Activated CD8-positive, alpha-beta T cell treated with anti-CD3 and anti-CD28 coated beads, Interleukin-2, amount 10 ng/mL, durations not matched to agents 7 days and 5 days (primary cell): ENCODE measurements around the gene TLE7. TPM values are rescaled to one million over a fixed set of nuclear protein-coding genes. Genes with fewer than 3 reads are reported as not detected.

Source experiments
- ATAC-seq: fragments of 150-1000 bp; cut with Tn5 transposase; one replicate; pipeline ENCODE4 v1.10.0; 2021; ENCODE audit warnings: moderate library complexity
- CTCF ChIA-PET: fragments of 350-600 bp; sonication (Branson Sonifier 250); formaldehyde crosslinking; loops from one replicate; lab custom pipeline; 2021; ENCODE audit warnings: antibody characterized with exemption; lab: Charles Lee
- POLR2A ChIA-PET: fragments of 350-600 bp; sonication (Branson Sonifier 250); formaldehyde crosslinking; loops from one replicate; lab custom pipeline; 2021; ENCODE audit warnings: antibody characterized with exemption; lab: Charles Lee
- DNase-seq: peaks from one replicate; pipeline ENCODE4 v3.0.0-alpha.2; 2020
- H3K27ac Mint-ChIP-seq: one replicate; pipeline ENCODE4 v1.8.0; 2021; ENCODE audit warnings: mild to moderate bottlenecking, mixed read lengths
- H3K27me3 Mint-ChIP-seq: one replicate; pipeline ENCODE4 v1.8.0; 2021; ENCODE audit warnings: low read depth, mixed read lengths
- H3K36me3 Mint-ChIP-seq: one replicate; pipeline ENCODE4 v1.8.0; 2021; ENCODE audit warnings: low read depth, mixed read lengths
- H3K4me1 Mint-ChIP-seq: one replicate; pipeline ENCODE4 v1.8.0; 2021; ENCODE audit warnings: low read depth, mixed read lengths
- H3K4me3 Mint-ChIP-seq: one replicate; pipeline ENCODE4 v1.8.0; 2021; ENCODE audit warnings: mild to moderate bottlenecking, mixed read lengths
- H3K9me3 Mint-ChIP-seq: one replicate; pipeline ENCODE4 v1.8.0; 2022; ENCODE audit warnings: mixed read lengths; ENCODE audit not compliant: insufficient read depth
- total RNA-seq, 2 experiments: library from RNA; stranded (reverse); gene quantifications; one replicate each; pipeline ENCODE4 v1.2.3, GENCODE V29; 2021

TLE7 gene
- total RNA-seq, 2 experiments from 2014 or later, result not detected

- no peak overlapping the region for H3K27ac Mint-ChIP-seq
- H3K36me3 Mint-ChIP-seq, result no peaks in the 10 kb centered on the region
- no peaks in the 10 kb centered on the region for H3K9me3 Mint-ChIP-seq
- ATAC-seq (no peak), DNase-seq (no peak)
- CTCF ChIA-PET, result no interaction called here
- no peak overlapping the region for H3K4me3 Mint-ChIP-seq
- H3K27me3 Mint-ChIP-seq, result peaks cover 4% of the 10 kb centered on the region
- peaks cover 9% of the 10 kb centered on the region for H3K4me1 Mint-ChIP-seq
- POLR2A ChIA-PET, result no interaction called here
Measured at GRCh38 chr16:71387045-71387871, 54.6 kb downstream of the TLE7 start.

DNA sequence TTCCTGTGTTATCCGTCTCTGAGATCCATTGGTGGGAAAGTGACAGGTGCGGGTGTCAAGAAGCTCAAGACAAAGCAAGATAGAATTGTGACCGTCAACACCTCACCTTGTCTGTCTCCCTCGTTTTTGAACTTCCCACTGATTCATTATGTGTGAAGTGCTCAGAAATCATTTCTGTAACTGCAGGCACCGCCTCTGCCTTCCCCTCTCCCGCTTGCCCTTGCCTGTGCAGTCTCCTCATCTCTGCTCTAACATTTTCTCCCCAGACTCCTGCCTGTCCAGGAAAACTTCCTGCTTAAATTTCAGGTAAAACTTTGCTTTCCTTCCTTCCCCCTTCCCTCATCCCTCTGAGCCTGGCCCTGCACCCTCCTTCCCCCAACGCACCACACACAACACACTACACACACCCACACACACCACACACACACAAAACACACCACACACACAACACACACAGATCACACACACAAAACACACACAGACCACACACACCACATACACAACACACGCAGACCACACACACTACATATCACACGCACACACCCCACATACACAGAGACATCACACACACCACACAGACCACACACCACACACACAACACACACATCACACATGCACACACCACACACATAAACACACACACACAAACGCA lies 57.7 kb downstream of the TLE7 start:
- ATAC-seq (peak; percentile 49), DNase-seq (no peak)
- Mint-ChIP-seq H3K27me3 (peaks cover 4% of the 10 kb centered on the region), H3K27ac (no peak overlapping the region), H3K4me3 (no peak overlapping the region), H3K9me3 (no peaks in the 10 kb centered on the region), H3K4me1 (peaks cover 9% of the 10 kb centered on the region), H3K36me3 (no peaks in the 10 kb centered on the region)
- CTCF ChIA-PET, result no interaction called here
- POLR2A ChIA-PET, result no interaction called here

GRCh38 chr16:71383054-71383773 lies 58.6 kb downstream of the TLE7 start:
- ChIA-PET POLR2A (no interaction called here), CTCF (interaction anchor here (1.3 kb wide), 1 partner anchor 39 kb away, joined by 3 read pairs; no protein-coding TSS in a partner anchor)
- H3K27ac Mint-ChIP-seq, result no peak overlapping the region
- H3K4me3 Mint-ChIP-seq, result no peak overlapping the region
- H3K4me1 Mint-ChIP-seq, result peaks cover 9% of the 10 kb centered on the region
- peaks cover 4% of the 10 kb centered on the region for H3K27me3 Mint-ChIP-seq
- ATAC-seq (peak; percentile 77), DNase-seq (peak; percentile 27)
- no peaks in the 10 kb centered on the region for H3K9me3 Mint-ChIP-seq
- no peaks in the 10 kb centered on the region for H3K36me3 Mint-ChIP-seq

DNA sequence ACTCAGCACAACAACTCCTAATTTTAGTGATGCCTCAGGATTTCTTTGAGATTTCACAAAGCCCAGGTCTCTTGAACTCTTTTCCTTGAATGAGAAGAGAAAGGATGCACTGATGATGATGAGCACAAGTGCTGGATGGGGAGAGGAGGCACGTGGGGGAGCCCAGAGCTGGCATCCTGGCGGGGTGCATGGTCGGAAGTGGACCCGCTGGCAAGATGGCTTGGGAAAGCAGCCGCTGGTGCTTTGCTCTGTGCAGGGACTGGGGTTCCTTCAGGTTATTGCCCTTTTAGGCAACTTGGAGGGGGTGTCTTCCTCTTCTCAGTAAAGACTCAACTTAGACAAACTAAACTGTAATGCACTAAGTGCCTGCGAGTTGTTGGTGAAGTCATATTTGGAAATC lies 61.0 kb downstream of the TLE7 start:
- DNase-seq (no peak), ATAC-seq (no peak)
- H3K27me3 Mint-ChIP-seq, result peaks cover 1% of the 10 kb centered on the region
- ChIA-PET CTCF (no interaction called here), POLR2A (no interaction called here)
- no peaks in the 10 kb centered on the region for H3K4me1 Mint-ChIP-seq
- no peak overlapping the region for H3K27ac Mint-ChIP-seq
- no peaks in the 10 kb centered on the region for H3K36me3 Mint-ChIP-seq
- H3K9me3 Mint-ChIP-seq, result no peaks in the 10 kb centered on the region
- H3K4me3 Mint-ChIP-seq, result no peak overlapping the region

Other genes starting within 250 kb of the TLE7 start
- not detected for gene HYDIN, start 211.3 kb downstream of the TLE7 start, total RNA-seq
- gene CMTR2, start 152.7 kb downstream of the TLE7 start, total RNA-seq, result 10 to 100 TPM; 15.8 to 18.5 TPM
- gene CALB2, start 83.3 kb downstream of the TLE7 start, total RNA-seq, result not detected
- 1 to 10 TPM; 7.9 to 8.7 TPM for gene ZNF23, start 20.2 kb upstream of the TLE7 start, total RNA-seq
- 1 to 10 TPM; 2.7 TPM for gene ZNF19, start 47.3 kb upstream of the TLE7 start, total RNA-seq
- gene CHST4, start 84.4 kb upstream of the TLE7 start, total RNA-seq, result not detected
- not detected for gene TAT, start 135.0 kb upstream of the TLE7 start, total RNA-seq
- not detected for gene MARVELD3, start 184.1 kb upstream of the TLE7 start, total RNA-seq